ENCODE results near the gene ERH. TPM values are rescaled to one million over a fixed set of nuclear protein-coding genes. Genes with fewer than 3 reads are reported as not detected.
"Not testable (repeated sequence)": the region's sequence is repeated elsewhere in the genome, so short reads cannot be mapped to it uniquely, and the experiment has no call there.

Gene ERH
- total and polyA plus RNA-seq, 4 donors, result 69.1 to 203 (median 138) TPM

- H3K9ac ChIP-seq (ENCODE audit: insufficient read depth in 1 of 2, low read length in 2 of 2), result no peak overlapping the region
- H3K9me3 ChIP-seq (ENCODE audit: control insufficient read depth in 4 of 4, insufficient read depth in 3 of 4, low read length in 3 of 4), result no peaks in the 10 kb centered on the region
- H3K27ac ChIP-seq (ENCODE audit: low read depth in 1 of 2, low read length in 1 of 2), result no peak overlapping the region
- H3K36me3 ChIP-seq (ENCODE audit: control insufficient read depth in 4 of 4, insufficient read depth in 4 of 4, low read length in 4 of 4), result peaks cover 18 to 41% (median 20%) of the 10 kb centered on the region in 4 donors
- DNase-seq, result no peak
- WGBS, 2 donors, result 91 to 93% methylated on average over 4 of the region's 4 CpGs
- no peak for TF ChIP-seq CTCF (IDR thresholded peaks at IDR 0.05; ENCODE audit: control extremely low read depth, extremely low read depth)
- no peak overlapping the region for H3K4me3 ChIP-seq
- no peaks in the 10 kb centered on the region for H3K27me3 ChIP-seq (ENCODE audit: control insufficient read depth in 3 of 3, insufficient read depth in 3 of 3, low read length in 2 of 3)
- peaks cover 7 to 28% (median 19%) of the 10 kb centered on the region in 5 donors for H3K4me1 ChIP-seq (ENCODE audit: control insufficient read depth in 5 of 5, insufficient read depth in 5 of 5, low read length in 5 of 5)
- no peak for ATAC-seq (ENCODE audit: insufficient read depth, low FRiP score)
Observed at GRCh38 chr14:69395929-69396328, 2.2 kb downstream of the ERH start.

- H3K9me3 ChIP-seq (ENCODE audit: control insufficient read depth in 4 of 4, insufficient read depth in 3 of 4, low read length in 3 of 4), result no peaks in the 10 kb centered on the region
- H3K27ac ChIP-seq (ENCODE audit: low read depth in 1 of 2, low read length in 1 of 2), result no peak overlapping the region
- 93 to 95% methylated on average over 3 of the region's 3 CpGs for WGBS, 2 donors
- no peak for DNase-seq
- no peak overlapping the region for H3K4me3 ChIP-seq
- peaks cover 0 to 10% (median 5%) of the 10 kb centered on the region in 5 donors for H3K4me1 ChIP-seq (ENCODE audit: control insufficient read depth in 5 of 5, insufficient read depth in 5 of 5, low read length in 5 of 5)
- no peak for TF ChIP-seq CTCF (IDR thresholded peaks at IDR 0.05; ENCODE audit: control extremely low read depth, extremely low read depth)
- no peak for ATAC-seq (ENCODE audit: insufficient read depth, low FRiP score)
- H3K9ac ChIP-seq (ENCODE audit: insufficient read depth in 1 of 2, low read length in 2 of 2), result no peak overlapping the region
- H3K36me3 ChIP-seq (ENCODE audit: control insufficient read depth in 4 of 4, insufficient read depth in 4 of 4, low read length in 4 of 4), result peaks cover 22 to 61% (median 27%) of the 10 kb centered on the region in 4 donors
- H3K27me3 ChIP-seq (ENCODE audit: control insufficient read depth in 3 of 3, insufficient read depth in 3 of 3, low read length in 2 of 3), result no peaks in the 10 kb centered on the region
Observed at GRCh38 chr14:69392481-69392880, 5.6 kb downstream of the ERH start.

- DNase-seq; H3K4me3 ChIP-seq; ATAC-seq (ENCODE audit: insufficient read depth, low FRiP score); H3K9me3 ChIP-seq (ENCODE audit: control insufficient read depth in 4 of 4, insufficient read depth in 3 of 4, low read length in 3 of 4); H3K4me1 ChIP-seq (ENCODE audit: control insufficient read depth in 5 of 5, insufficient read depth in 5 of 5, low read length in 5 of 5); H3K27ac ChIP-seq (ENCODE audit: low read depth in 1 of 2, low read length in 1 of 2); H3K27me3 ChIP-seq (ENCODE audit: control insufficient read depth in 3 of 3, insufficient read depth in 3 of 3, low read length in 2 of 3); H3K9ac ChIP-seq (ENCODE audit: insufficient read depth in 1 of 2, low read length in 2 of 2): not testable (repeated sequence)
- 87 to 91% methylated on average over 8 of the region's 8 CpGs for WGBS, 2 donors
- H3K36me3 ChIP-seq (ENCODE audit: control insufficient read depth in 4 of 4, insufficient read depth in 4 of 4, low read length in 4 of 4), result peaks cover 22 to 59% (median 31%) of the 10 kb centered on the region in 4 donors
Observed at GRCh38 chr14:69391400-69391799, 6.7 kb downstream of the ERH start.

GRCh38 chr14:69387311-69387710 lies 10.8 kb downstream of the ERH start:
- H3K9ac ChIP-seq (ENCODE audit: insufficient read depth in 1 of 2, low read length in 2 of 2), result no peak overlapping the region
- ATAC-seq (ENCODE audit: insufficient read depth, low FRiP score) (no peak), DNase-seq (no peak)
- peaks cover 0 to 7% (median 0%) of the 10 kb centered on the region in 5 donors for H3K4me1 ChIP-seq (ENCODE audit: control insufficient read depth in 5 of 5, insufficient read depth in 5 of 5, low read length in 5 of 5)
- 68 to 85% methylated on average over 3 of the region's 3 CpGs for whole genome bisulfite sequencing, 2 donors
- H3K27me3 ChIP-seq (ENCODE audit: control insufficient read depth in 3 of 3, insufficient read depth in 3 of 3, low read length in 2 of 3), result no peaks in the 10 kb centered on the region
- no peaks in the 10 kb centered on the region for H3K9me3 ChIP-seq (ENCODE audit: control insufficient read depth in 4 of 4, insufficient read depth in 3 of 4, low read length in 3 of 4)
- TF ChIP-seq CTCF (IDR thresholded peaks at IDR 0.05; ENCODE audit: control extremely low read depth, extremely low read depth), result no peak
- peaks cover 15 to 51% (median 26%) of the 10 kb centered on the region in 4 donors for H3K36me3 ChIP-seq (ENCODE audit: control insufficient read depth in 4 of 4, insufficient read depth in 4 of 4, low read length in 4 of 4)
- no peak overlapping the region for H3K27ac ChIP-seq (ENCODE audit: low read depth in 1 of 2, low read length in 1 of 2)
- H3K4me3 ChIP-seq, result no peak overlapping the region
